Glomerular endothelial cell (primary cell): ENCODE results near the gene ACY1. TPM values are rescaled to one million over a fixed set of nuclear protein-coding genes. Genes with fewer than 3 reads are reported as not detected.

Experiments
- DNase-seq: peaks from one replicate; pipeline ENCODE4 v3.0.0-alpha.2; 2011; ENCODE audit warnings: low read depth, low spot score; ENCODE audit errors: extremely low read depth
- total RNA-seq: library from RNA; depleted of rRNA; stranded (reverse); fragments of >200 nt; gene quantifications from 2 replicates; pipeline ENCODE4 v1.2.3, GENCODE V29; 2015

The ACY1 gene
- total RNA-seq, 1 donor from 2014 or later = 24.2 TPM

DNA sequence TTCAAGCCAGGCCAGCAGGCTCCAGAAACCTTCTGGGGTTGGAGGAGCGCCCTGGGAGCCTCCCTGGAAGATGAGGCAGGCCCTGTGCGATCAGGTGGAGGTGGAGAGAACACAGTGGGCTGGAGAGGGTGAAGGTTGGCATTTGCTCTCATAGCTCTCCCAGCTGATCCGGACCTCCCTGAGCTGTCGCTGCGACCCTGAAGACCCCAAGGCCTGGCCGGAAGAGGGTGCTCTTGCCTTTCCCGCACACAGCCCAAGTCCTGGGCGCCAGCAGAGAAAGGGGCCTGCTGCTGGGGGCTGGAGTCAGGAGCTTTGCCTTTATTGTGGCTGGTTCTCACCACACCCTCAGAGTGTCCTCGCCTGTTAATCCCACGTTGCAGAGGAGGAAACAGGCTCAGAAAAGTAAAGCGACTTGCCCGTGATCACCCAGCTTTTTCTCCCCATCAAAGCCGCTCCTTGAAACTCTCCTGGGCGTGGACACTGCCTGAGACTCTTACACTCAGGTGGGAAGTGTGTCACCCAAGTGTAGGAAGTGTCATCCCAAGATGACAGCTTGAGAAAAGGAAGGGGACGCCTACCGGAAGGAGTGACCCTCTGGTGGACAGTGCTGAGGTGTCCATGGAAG lies 20.9 kb downstream of the ACY1 start:
- no peak for DNase-seq

DNA sequence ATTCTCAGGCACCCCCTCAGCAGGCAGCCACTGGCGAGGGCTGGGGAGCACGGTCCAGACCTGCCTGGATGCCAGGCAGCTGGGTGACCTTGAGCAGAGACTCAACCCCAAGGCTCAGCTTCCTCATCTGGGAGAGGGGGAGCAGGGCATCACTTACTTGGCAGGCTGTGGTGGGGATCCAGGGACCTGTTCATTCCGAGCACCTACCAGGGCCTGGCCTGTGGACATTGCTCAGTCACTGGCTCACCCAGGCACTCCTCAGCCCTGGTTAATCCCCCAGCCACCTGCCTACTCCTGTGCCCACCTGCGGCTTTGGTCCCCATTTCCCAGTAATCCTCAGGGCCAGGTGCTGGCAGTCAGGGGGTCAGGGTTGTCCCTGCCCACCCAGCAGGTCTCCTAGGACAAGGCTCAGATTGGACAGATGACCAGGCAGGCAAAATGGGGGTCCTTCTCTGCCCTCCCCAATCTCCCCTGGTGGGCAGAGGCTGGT lies 21.6 kb downstream of the ACY1 start:
- DNase-seq = no peak

DNA sequence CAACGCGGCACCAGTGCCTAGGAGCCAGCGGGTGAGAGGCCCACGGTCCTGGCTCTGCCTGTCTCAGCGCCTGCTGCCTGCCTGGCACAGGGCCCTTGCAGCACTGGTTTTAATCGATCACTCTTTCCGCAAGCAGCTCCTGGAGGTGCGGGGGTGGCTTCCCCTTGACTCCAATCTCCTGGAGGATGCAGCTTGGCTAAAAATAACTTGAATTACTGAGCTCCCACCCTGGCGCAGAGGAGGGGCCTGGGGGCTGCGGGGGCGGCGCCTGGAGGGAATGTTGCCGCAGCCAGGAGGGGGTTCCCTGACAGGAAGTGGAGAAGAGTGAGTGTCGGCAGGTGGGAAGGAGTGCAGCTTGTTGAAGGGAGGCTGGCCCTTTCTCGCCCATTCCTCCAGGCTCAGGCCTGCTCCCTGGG lies 22.2 kb downstream of the ACY1 start:
- no peak for DNase-seq

DNA sequence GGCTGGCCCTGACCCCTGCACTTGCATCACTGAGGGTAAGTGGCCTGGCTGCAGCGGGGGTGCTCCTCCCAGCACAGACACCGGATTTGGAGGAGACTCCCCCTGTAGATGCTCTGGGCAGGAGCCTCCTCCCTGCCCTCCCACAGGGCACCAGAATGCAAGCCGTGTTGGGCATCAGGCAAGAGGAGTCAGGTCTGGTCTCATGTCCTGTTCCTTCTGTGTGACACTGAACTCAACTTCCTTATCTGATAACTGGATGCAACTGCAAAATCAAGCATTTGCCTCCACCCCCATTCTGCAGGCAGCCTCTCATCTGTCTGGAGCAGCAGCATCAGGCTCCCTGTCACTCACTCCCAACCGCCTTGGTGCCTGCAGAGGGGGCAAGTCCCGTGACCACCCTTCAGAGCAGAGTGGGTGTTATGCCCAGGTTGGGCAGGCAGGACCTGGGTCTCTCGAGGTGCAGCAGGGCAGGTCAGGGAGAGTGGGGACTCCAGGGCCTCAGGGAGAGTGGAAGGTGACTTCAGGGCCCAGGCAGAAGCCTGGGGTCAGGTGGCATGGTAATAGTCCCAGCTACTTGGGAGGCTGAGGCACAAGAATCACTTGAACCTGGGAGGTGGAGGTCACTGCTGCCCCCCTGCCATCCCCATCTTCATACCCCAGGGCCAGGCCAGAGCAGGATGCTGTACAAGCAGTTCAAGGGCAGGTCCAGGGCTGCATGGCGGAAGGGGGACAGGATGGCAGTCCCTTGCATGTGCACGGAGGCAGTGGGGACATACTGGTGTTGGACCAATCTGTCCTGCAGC lies 22.9 kb downstream of the ACY1 start:
- no peak for DNase-seq

DNA sequence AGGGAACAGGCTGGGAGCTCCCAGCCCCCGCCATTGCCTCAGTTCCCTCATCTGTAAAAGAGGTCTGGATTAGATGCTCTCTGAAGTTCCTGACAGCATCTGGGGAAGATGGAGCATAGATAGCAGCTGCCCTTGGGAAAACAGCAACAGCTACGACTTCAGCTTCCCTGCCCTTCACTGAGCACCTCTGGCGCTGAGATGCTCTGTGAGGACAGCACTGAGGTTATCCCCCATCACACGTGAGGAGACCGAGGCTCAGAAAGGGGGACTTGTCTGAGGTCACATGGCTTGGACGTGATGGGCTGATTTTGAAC lies 23.4 kb downstream of the ACY1 start:
- DNase-seq = no peak

DNA sequence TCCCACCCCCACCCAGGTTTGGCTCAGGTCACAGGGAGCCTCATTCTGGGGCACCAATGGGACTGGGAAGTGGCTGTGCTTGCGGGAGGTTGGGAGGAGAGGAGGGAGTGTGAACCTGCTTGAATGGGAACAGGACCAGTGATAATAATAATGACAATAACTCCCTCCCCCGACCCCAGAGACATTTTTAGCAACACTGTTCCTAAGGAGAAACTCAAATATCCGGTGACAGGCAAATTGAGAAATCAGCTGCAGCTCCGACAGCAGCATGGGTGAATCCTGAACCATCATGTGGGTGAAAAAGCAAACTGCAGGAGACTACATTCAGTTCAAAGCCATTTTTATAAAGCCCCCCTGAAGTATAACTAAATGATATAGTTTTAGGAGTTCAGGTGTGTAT lies 24.0 kb downstream of the ACY1 start:
- no peak for DNase-seq

DNA sequence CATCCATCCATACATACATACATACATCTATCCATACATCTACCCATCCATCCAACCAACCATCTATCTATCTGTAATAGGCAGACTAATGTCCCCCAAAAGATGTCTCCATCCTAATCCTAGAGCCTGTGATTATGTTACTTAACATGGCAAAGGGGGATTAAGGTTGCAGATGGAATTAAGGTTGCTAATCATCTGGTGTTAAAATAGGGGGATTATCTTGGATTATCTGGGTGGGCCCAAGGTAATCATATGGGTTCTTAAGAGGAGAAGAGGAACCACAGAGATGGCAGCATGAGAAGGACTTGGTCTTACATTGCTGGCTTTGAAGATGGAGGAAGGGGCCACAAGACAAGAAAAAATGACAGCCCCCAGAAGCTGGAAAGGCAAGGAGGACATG lies 27.1 kb downstream of the ACY1 start:
- DNase-seq = no peak

DNA sequence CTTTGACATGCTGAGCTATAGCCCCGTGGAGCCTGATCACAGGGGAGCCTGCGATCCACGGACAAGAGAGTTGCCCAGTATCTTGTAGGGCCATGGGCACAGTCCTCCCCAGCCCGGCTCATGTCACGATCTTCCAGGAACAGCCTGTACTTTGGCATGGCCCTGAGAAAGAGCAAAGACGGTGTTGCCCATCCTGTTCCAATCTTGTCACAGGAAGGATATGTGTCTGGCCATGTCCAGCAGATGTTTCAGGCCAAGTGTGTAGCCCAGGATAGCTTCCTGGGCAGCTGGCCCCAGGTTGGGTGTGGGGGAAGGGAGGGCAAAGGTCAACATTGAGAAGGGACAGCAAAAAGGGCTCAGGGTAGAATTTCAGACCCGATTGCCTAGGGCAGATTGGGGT lies 29.4 kb downstream of the ACY1 start:
- no peak for DNase-seq

DNA sequence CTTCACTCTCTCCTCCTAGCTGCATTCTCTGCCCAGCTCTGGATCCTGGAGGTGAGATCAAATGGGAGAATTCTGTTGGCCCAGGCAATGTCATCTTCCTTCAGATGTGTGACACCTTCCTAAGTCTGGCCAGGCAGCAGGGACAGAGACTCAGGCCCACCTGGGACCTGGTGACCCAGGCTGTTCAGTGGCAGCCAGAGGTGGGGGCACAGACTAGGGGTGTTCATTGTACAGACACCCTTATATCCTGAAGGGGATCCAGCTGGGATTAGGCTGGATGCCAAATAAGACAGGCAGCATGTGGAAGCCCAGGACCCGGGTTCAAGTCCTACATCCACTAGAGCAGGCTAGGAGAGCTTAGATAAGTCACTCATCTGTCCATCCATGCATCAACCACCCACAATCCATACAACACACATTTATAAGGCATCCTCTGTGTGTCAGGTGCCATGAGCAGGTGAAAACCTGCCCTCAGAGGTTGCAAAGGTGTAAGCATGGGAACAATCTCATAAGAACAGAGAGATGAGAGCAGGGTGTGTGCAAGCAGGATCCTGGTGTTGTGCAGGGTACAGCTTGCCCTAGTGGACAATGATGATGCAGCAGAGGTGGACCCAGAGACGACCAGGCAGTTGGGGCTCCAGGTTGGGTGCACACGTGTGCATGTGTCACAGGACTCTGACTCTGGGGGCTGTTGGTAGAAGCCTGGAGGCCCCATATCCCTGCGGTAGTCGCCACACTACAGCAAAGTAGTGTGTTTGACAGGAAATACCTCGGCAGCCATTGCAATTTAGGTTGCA lies 30.7 kb downstream of the ACY1 start:
- no peak for DNase-seq

DNA sequence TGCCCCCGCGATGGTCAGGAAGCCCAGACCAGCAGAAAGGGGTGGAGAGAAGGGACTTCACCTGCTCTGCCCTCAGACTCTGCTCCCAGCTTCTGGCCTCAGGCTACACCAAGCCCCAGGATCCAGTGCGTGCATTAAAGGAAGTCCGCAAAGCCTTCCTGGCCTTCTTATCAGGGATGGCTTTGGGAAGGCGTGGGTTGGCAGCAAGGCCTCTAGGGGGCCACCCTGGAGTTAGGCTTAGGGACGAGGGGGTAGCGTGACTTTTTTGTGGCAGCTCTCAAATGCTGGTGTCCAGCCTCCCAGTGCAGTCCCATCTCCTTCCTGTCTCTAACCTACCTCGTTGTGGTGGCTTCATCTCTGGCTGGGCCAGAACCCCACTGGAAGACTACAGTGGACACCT lies 31.3 kb downstream of the ACY1 start:
- no peak for DNase-seq

DNA sequence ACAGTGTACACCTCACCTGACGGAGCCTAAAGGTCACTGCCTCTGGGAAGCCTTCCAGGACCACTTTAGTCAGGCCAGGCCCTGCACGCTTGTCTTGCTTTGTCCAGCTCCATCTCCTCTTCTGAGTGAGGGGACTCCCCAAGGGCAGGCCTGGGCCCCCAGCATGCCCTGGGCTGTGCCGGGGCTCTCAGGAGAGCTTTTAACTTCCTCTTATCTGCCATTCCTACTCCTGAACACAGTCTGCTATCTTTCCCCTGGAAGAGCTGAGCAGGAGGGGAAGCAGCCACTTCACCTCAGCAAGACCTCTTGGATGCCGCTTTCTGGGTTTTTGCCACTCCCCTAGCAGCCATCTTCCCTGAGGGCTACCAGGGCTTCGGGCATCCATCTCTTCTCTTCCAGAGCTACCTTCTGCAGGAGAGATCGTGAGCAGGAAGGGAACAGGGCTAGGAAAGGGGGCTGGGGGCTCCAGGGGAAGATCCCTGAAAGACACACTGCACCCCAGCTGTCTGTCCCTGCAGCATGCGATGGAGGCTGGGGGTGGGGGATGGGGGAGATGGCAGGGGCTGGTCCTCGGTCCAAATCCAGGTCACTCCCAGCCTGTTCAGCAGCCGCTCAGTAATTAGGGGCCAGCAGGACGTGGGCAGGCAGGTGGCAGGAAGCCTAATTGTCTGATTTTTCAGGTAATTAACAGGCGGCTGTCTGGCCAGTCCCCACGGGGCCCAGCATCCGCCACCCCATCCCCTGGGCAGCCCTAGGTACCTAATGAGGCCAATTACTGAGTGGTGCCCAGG lies 32.3 kb downstream of the ACY1 start:
- DNase-seq = no peak

DNA sequence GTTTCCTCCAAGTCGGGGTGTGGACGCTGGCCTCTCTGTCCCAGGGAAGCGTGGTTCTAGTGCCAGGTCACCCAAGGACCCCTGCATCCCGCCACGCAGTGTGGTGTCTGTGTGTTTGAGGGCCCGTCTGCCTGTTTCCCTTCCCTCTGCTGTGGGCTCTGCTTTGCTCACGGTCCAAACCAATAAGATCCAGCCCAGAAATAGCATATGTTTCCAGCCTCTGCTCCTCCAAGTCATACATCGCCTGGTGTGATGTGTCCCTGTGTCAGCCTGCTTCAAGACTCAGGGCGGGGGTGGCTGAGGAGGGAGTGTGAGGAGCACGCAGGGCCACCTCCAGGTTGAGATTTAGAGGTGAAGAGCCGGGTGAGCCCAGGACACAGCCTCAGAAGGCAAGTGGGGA lies 34.3 kb downstream of the ACY1 start:
- no peak for DNase-seq

DNA sequence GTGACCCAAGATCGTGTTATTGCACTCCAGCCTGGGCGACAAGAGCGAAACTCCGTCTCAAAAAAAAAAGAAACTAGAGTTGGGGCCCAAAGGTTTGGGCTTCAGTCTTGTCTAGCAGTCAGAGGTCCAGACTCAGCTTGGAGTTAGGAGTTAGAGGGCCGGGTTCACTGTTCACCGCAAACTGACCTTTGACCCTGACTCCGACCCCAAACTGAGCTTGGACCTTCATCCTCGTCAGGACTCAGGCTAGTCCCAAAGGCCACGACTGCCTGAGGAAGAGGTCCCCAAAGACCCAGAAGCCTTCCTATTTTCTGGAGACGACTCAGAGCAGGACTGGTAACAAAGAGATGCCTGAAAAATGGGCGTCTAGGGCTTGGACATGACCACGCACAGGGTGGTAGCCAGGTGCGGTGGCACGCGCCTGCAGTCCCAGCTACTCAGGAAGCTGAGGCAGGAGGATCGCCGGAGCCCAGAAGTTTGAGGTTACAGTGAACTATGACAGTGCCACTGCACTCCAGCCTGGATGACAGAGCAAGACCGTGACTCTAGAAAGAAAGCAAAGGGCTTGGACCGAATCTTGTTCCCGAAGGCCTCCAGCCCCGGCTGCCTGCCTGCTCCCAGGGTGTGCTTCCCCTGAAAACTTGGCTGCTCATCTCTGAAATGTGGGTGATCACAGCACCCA lies 35.1 kb downstream of the ACY1 start:
- DNase-seq = no peak

DNA sequence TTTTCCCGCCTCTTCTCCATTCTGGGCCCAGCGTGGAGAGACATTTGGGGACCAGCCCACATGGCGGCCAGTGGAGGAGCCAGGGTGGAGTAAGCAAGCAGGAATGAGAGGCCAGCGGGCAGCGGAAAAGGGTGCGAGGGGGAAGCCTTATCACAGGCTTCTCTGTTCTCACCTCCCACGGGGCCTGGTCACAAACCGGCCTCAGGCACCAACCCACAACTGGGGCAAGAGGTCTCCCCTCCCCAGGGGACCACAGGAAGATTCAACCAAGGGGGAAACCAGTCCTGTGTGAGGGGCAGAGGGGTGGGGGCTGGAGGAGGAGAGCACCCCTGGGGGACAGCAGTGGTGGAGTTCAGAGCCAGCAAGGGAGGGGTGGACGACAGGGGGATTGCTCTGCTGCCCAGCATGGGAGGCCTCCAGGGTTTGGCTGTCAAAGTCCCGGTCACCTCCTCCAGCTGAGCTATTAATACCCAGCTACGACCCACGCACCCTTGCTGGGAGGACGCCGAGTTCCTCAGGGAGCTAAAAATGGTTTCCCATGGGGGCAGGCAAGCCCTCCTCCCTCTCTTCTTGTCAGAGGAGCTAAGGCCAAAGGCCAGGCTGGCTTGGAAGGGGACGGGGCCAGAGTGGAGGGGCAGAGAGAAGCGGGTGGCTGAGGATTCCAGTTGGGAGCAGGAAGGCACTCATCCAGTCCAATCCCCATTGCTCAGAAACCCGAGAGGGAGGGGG lies 36.2 kb downstream of the ACY1 start:
- no peak for DNase-seq

DNA sequence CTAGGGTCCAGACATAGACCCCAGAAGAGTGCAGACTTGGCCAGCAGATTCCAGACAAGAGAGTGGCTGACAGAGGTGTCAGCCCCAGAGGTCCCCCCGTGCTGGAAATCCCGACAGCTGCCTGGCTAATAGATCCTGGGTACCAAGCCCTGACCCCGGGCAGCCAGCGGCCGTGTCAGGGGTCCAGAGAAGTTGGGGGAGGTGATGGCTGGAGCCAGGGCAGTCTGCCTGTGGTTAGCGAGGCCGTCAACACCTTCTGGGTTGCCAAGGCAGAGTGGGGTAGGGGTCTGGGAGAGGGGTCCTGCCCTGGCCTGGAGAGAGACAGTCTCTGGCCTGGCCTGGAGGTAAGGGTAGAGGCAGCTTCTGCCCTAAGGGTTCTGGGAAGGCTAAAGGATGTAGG lies 37.5 kb downstream of the ACY1 start:
- DNase-seq = no peak

DNA sequence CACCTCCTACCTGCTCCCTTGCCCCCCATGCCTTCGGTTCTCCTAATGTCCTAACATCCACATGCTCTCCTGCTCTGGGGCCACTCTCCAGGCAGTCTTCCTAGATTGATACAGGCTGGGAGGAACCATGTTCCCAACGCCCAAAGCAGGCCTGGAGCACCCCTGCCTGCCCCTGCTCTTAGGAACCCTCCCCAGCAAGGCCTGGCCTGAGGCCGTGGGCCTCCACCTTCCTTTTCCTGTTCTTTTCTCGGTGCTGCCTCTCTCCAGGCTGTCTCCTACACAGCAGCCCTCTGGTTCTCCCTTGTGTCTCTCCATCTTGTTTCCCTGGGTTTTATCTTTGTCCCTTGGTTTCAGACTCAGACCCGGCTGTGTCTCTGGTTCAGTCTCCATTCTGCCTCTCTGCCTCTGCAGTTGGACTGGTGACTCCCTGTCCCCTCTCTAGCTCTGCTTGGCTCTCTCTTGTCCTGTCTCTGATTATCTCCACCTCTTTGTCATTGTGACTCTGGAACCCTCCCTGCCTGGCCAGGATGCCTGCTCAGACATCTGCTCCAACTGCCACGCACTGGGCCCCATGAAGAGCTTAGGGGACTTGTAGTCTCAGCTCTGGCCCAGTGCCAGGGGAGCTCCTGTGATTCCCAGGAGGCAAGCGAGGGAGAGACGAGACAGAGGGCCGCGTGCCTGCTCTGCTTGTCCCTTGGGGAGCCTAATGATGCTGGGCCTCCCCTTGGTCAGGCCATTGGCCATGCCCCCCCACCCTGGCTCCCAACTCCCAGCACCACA lies 38.3 kb downstream of the ACY1 start:
- no peak for DNase-seq

DNA sequence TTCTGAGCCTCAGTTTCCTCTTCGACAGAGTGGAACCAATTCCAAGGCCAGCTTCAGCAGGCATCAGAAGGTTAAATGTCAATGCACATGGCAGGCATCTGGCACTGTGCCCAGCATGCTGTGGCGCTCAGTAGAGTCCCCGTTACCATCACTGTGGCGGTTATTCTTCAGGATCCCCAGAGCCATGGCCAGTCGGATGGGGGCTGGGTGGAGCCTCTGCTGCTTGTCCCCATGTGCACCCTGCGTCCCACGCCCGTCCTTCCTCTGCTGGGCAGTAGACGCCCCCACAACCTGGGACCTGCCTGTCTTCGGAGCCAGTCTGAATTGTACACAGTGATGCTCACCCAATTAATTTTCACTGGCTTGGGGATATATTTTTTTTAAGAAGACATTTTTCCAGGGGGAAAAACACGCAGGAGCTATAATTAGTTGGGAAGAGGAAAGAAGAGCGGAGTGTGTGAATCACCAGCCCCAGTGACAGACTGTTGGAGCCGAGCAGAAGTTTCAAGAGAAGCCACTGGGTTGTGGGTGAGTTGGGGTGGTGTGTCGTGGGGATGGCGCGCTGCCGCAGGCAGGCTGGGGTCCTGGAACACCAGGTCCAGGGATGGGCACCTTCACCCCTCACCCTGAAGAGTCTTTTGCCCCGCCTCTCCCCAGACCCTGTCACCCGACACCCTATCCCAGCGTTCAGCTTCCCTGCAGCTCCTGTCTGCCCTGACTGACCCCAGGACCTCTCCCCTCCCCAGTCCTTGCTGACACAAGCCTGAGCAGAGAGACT lies 39.2 kb downstream of the ACY1 start:
- no peak for DNase-seq

DNA sequence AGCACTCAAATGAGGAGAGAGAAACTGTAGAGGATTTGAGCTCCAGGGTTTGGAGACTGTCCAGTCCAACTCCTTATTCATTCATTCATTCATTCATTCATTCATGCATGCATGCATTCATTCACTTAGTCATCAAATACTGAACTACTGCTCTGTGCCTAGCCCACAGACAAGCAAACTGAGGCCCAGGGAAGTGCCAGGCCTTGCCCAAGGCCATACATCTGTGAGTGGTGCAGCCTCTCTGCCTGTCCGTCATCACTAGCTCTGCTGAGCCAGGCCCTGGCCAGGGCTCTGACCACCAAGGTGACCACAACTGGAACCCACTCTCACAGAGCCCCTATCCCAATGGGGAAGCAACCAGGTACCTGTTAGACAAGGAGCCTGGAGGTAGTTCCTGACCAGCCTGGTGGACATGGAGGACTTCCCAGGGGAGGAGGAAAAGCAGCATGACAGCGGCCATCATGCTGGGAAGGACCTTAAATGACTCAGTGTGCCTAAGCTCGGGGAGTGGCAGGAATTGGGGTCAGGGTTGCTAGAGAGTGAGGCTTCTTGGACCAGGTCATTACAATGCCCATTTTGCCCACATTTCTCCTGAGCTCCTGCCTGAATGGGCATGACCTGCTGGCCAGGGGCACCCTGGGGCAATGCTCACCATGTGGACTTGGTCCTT lies 39.9 kb downstream of the ACY1 start:
- DNase-seq = no peak
